HG03575 (cell line): ENCODE data around the gene PRKD1.
"Not testable (repeated sequence)": the region's sequence is repeated elsewhere in the genome, so short reads cannot be mapped to it uniquely, and the experiment has no call there.

Source experiments
- ATAC-seq: cut with Tn5 transposase; IDR thresholded peaks from one replicate; pipeline ENCODE4 v1.9.1; 2021; ENCODE audit not compliant: unreplicated experiment, insufficient number of reproducible peaks, low FRiP score; ENCODE audit errors: extremely low read depth

PRKD1 gene

DNA sequence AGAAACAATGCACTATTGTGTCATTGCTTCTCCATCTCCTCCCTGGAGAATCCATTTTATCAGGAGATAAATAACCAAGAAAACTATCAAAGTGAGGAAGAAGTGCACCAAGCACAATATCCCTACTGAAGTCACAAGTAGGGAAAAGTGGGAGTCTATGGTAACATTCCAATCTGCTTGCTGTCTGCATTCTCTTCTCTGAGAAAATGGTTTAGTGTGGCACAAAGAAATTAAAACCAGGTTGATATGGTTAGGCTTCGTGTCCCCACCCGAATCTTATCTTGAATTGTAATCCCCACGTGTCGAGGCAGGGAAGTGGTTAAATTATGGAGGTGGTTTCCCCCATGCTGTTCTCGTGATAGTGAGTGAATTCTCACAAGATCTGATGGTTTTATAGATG lies 209.7 kb downstream of the PRKD1 start:
- no peak for ATAC-seq

DNA sequence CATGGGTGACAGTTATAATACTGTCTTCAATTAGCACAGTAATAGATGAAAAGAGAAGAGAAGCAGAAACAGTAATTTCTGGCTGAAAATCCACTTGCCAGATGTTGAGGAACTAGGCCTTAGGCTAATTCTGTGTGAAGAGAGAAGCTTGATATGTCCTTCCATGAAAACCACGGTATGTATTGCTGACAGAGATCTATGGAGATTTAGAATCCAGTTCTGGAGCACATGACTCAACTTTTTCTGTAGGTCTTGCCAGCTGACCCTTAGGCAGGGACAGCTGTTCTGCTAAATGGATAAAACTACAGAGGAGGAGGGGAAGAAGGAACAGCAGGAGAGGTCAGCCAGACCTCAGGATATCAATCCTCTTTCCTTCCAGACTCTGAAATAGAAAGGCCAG lies 211.5 kb downstream of the PRKD1 start:
- no peak for ATAC-seq

DNA sequence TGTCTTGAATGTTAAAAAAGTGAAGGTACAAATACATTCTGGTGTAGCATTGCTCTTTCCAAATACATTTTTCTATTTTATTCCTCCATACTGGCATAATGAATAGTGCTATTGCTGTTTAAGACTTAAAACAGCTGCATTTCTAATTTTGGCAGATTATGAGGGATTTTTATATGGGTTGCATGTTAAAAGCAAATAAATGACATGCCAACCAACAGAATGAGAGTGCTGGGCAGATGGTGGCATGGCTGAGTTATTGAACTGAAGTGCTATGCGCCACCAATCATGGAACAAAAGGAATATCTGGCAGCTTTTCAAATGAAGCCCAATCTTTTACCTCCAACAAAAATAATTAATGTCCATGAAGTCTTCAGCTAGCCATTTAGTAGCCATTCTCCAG lies 215.0 kb downstream of the PRKD1 start:
- ATAC-seq, result no peak

DNA sequence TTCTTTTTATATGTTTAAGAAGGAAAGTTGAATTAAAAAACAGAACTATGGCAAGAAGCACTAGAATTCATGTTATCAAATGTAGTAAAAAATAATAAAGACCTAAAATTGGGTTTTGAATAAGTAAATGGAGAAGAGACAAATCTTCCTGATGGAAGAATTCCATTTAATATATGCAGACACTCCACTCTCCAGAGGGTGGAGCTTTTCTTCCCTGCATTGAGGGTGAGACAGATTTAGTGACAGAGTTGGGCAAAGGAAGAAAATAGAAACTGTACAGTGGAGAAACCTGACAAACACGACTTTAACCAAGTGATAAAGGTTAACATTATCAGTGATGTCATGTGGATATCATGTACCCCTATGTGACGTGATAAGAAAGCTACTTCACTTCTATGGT lies 217.6 kb downstream of the PRKD1 start:
- ATAC-seq, result no peak

DNA sequence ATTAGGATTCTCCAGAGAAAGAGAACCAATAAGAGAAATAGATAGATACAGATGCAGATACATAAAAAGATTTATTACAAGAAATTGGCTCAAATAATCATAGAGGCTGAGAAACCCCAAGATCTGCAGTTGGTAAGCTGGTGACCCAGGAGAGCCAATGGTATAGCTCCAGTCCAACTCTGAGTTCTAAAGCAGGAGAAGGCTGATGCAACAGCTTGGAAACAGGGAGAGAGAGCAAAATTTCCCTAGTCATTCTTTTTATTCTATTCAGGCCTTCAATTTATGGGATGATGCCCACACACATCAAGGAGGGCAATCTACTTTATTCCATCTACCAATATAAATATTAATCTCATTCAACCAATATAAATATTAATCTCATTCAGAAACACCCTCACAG lies 218.2 kb downstream of the PRKD1 start:
- ATAC-seq, result no peak

DNA sequence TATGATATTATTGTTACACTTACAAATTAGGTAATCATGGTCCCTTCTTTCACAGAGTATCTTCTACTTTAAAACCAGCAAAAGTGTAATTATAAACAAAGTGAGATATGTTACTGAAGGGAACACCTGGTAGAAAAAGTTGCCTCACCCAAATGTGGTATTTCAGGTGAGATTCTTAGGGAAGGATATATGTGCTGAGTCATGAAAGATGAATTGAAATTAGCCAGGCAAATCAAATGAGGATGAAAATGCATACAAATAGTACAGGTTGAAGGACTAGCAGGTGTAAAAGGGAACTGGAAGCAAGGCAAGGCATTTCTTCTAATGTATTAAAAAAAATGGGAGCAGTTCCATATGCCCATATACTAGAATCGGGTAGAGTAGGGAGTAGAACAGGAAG lies 220.9 kb downstream of the PRKD1 start:
- ATAC-seq, result no peak

DNA sequence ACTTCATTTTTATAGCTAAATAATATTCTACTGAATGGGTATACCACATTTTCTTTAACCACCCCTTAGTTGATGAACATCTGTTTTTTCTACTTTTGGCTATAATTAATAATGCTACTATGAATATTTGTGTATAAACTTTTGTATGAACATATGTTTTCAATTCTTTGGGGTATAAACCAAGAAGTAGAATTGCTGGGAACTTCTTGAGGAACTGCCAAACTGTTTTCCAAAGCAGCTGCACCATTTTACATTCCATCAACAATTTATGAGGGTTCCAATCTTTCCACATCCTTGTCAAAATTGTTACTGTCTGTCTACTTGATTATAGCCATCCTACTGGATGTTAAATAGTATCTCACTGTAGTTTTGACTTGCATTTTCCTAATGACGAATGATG lies 221.8 kb downstream of the PRKD1 start:
- ATAC-seq, result no peak

DNA sequence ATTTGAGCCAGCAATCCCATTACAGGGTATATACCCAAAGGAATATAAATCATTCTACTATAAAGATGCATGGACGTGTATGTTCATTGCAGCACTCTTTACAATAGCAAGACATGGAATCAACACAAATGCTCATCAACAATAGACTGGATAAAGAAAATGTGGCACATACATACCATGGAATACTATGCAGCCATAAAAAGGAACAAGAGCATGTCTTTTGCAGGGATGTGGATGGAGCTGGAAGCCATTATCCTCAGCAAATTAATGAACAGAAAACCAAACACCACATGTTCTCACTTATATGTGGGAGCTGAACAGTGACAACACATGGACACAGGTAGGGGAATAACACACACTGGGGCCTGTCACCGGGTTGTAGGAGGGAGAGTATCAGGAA lies 238.1 kb downstream of the PRKD1 start:
- not testable (repeated sequence) for ATAC-seq

DNA sequence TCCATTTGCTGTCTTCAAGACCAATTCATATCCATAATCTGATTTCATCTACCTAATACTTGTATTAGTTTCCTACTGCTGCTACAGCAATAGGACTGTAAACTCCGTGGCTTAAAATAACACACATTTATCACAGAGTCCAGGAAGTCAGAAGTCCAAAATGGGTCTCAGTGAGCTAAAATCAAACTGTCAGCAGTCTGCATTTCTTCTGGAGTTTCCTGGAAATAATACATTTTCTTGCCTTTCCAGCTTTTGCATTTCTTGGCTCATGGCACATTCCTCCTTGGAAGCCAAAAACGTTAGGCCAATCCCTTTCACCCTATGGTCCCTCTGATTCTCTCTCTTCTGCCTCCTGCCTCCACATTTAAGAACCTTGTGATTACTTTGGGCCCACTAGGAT lies 239.8 kb downstream of the PRKD1 start:
- ATAC-seq, result no peak

DNA sequence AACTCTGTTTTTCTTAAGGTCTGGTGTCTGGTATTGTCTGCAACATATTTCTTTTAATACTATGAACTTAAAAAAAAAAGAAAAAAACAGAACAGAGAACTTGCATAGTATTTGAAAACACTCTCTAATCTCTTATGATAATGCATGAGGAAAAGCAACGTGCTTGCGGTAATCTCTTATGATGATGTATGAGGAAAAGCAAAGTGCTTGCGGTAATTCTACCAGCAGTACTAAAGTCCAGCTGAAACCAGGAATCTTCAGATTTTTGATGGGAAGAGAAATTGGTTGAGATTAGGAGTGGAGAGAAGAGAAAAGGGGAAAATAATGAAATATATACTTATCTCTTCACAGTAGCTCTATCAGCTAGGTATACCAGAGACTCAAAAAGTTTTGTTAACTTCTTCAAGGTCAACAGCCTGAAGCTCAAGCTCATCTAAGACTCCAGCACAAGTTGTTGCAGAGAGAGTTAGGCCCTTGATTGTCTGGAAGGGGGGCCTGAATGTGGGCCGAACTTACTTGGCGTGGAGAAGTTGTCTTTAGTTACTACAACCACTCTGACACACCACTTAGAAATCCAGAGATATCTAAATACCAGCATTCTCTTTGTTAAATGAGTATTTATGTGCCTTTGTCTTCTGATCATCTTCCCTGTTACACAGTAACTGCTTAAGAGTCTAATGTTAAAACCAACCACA lies 240.4 kb downstream of the PRKD1 start:
- no peak for ATAC-seq

DNA sequence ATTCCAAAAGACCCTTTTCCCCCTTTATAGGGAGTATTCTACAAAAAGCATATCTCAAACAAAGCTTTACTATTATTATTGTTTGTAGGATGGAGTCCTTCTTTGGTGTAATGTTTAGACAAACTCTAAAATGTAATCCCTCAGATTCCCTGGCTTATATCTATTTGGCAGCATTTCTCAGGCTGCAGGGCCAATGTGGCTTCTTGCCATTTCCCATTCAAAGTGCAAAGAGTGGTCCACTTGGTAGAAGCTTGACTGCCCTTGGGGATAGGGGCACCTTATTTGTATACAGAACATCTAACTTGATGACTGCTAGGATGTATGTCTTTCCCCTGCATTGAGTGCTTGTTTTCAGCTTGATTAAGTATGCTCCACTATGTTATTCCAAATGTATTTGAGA lies 242.7 kb downstream of the PRKD1 start:
- ATAC-seq, result no peak

DNA sequence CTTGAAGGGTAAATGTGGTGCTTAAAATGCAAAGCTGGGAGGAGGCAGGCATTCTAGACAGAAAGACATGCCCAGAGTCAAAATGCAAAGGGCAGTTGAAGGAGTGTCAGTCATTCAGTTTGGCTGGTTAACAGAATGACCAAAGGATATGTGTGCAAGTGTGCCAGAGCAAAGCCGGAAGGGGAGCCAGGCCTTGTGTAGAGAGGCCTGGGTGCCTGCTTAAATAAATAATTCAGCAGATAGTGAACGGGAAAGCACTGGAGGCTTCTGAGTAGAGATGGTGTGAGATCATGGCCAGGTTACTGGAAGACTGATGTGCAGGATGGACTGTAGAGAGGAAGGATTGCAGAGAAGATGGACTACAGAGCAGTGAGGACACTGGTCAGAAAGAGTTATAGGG lies 244.9 kb downstream of the PRKD1 start:
- no peak for ATAC-seq

DNA sequence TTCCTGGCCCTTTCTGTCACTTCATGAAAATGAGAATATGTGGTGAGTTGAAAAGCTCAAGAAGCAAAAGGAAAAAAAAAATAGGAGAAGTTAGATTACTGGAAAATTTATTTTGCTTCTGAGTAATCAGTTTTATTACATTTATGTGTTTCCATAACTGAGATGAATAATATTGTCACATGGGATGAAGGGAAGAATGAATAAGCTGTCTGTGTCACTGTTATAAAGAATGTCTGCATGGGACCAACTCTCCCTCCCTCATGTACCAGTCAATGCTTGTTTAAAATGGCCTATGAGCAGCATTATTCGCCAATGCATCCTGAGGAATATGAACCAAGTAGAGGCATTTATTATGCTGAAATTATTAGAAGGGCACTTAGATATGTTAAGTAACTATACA lies 246.3 kb downstream of the PRKD1 start:
- no peak for ATAC-seq

DNA sequence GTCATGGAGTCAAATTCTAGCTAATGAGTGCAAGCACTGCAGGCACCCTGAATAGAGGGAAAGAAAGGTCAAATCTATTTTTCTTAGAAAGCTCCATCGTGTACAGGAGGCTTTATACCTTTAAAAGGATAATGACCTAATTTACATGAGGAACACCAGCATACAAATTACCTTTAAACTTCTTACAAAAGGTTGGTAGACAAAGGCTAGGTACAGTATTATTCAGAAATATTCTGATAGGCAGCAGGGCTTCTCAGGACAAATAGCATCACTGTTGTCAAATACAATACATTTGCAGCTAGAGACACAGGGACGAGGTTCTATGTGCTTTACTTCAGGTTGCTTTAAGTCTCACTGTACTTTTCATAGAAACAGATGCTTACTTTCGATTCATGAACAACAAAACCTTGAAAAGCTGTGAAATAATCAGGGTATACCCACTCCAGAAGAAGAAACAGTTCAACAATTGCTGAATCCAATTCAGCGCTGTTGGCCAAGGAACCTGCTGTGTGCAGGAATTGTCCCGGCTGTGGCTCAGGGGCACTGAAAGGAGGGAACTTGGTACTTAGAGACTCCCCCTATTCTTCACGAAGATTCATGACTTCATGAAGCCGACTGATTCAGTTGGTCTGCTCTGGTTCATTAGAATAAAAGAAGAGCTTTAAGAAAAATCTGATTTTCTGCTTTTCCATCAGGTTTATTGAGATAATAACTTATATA lies 252.9 kb downstream of the PRKD1 start:
- no peak for ATAC-seq

DNA sequence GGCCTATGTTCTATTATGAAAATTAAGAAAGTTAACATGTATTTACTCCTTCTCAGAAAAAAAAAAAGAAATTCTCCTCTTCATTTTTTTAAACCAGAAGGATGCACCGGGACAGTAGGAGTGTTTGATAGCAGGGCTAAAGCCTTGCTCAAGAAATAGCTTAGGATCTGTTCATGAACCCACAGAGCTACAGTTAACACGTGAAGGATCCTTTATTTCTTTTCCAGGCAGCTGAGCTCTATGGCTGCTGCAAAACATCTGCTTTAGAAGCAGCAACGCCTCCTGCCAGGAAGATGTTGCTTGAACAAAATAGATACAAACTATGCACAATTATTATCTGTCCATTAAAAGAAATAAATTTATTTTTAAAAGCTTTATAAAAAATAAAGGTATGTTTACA lies 254.8 kb downstream of the PRKD1 start:
- no peak for ATAC-seq

DNA sequence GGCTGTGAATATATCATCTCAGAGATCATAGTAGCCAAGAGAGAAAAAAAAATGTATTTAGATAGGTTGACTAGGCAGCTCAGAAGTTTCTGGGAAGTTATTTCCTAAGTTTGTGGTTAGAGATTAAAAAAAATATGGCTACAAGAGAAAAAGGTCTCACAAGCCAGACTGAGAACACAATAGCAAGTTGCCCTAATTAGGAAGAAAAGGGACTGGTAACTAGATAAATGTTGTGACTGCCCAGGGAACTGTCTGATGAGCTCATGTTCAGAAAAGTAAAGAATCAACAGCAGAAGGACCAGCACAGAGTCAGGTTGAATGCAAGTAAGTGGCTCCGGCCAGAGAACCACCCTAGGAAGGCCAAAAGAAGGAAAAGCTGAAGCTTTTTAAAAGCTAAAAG lies 256.6 kb downstream of the PRKD1 start:
- no peak for ATAC-seq

DNA sequence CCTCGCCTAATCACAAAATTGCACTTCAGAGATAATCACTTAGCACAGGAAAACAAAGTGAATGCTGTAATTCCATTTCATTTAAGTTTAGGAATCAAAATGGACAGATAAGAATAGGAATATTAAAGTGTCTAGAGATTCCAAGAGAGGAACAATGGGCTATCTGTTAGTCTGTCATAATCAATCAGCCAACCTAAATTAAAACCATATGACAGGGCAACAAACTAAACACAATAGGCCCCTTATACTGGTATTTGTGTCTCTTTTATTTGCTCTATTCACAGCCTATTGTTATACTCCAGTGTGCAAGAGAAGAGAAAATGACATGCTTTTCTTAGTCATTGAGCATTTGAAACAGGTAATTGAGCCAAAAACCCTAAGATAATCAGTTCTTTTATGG lies 259.4 kb downstream of the PRKD1 start:
- ATAC-seq, result no peak

DNA sequence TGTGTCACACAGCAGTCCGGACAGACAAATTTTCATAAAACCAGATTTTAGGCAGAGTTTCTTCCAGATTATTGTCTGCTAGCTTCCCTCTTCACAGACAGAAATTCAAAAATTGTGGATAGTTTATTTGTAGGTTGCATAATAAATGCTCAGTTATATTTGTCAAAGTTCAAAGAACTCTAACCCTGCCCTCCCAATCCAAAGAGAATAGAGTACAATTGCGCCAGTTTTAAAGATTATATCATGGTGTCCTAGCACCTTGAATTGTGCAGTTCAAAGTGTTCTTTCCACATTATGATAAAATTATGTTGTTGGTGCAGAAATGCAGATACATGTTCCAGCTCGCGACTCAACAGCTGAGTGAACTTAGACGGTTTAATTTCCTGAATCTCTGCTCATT lies 263.1 kb downstream of the PRKD1 start:
- no peak for ATAC-seq

DNA sequence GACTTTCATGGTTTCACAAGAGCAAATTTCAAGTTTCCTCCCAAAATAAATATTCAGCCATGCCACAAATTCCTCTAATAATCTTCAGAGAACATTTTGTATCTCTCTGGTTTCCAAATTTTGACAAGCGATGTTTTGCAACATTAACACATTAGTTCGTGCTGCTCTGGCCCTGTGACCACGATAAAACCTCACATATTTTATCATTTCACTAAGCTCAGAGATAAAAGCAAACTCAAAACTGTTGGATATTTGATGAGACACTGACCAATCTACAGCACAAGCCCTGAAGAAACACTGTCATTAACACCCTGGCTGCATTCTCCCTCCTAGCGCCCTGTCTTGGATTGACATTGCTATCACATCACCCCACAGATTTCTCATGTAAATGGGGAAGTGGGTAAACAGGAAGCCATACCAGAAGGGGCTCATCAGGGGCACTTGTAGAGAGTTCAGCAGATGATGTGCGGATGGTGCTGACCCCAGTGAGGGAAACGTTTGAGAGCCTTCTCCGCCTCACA lies 264.3 kb downstream of the PRKD1 start:
- no peak for ATAC-seq

DNA sequence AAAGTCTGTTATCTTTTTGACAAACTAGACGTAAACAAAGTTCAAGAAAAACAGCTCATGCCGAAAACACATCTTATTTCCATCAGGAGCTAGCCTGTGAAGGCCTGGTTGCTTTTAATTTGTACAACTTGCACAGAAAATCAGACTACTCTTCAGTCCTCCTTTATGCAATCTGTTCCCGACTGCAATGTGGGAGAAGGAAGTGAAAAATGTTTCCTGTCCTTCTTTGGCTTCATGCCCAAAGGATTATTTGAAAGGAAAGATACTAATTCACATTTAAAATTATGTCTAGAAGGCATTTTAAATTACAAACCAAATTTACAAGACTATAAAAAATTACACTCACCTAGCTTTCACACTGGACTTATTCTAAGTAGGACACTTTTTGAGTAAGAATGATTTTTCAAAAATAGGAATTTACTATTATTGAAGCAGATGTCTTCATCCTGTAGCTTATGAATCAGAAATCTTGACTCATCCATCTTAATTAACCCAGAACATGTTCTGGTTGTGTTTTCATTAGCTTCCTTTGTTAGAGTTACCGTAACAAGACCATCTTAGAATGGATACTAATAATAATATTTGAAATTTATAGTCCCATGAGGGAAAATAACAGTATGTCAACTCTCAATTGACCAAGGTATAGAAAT lies 272.6 kb downstream of the PRKD1 start:
- no peak for ATAC-seq
